Upper lobe of left lung (tissue), 6 donors: ENCODE measurements around the gene STON2. TPM values are rescaled to one million over a fixed set of nuclear protein-coding genes. Genes with fewer than 3 reads are reported as not detected.

ENCODE experiments used
- ATAC-seq, 2 donors: fragments of 200-7000 bp; cut with Tn5 transposase; one replicate each; pipeline ENCODE4 v1.9.1; 2022; ENCODE audit warnings: mild to moderate bottlenecking in 2 of 2, moderate library complexity in 2 of 2; ENCODE audit not compliant: low FRiP score in 2 of 2
- DNase-seq, 2 donors: peaks; one replicate each; pipeline ENCODE4 v3.0.0-alpha.2; 2019 to 2020
- H3K27ac ChIP-seq, 4 donors: fragments of 200-600 bp; sonication (generic); one replicate each; pipeline ENCODE4 v1.5.1; 2016 to 2019
- H3K27me3 ChIP-seq, 4 donors: fragments of 200-600 bp; sonication (generic); one replicate each; pipeline ENCODE4 v1.5.1; 2017 to 2019
- H3K36me3 ChIP-seq, 4 donors: fragments of 200-600 bp; sonication (generic); one replicate each; pipeline ENCODE4 v1.5.1; 2016 to 2019
- H3K4me1 ChIP-seq, 4 donors: fragments of 200-600 bp; sonication (generic); one replicate each; pipeline ENCODE4 v1.5.1; 2018 to 2019
- H3K4me3 ChIP-seq, 4 donors: fragments of 200-600 bp; sonication (generic); one replicate each; pipeline ENCODE4 v1.5.1; 2017 to 2019; ENCODE audit warnings: mild to moderate bottlenecking in 2 of 4, moderate library complexity in 1 of 4
- H3K9me3 ChIP-seq, 4 donors: fragments of 200-600 bp; sonication (generic); one replicate each; pipeline ENCODE4 v1.5.1; 2018 to 2019
- CTCF ChIP-seq, 6 experiments: fragments of 450-650 bp in 4 of 6; fragments of 200-600 bp in 2 of 6; sonication (generic) in 2 of 6; IDR thresholded peaks; one replicate each; pipeline ENCODE4 v1.5.1; 2016 to 2019; ENCODE audit warnings: antibody characterized with exemption in 6 of 6
- EP300 ChIP-seq, 4 donors: sonication (generic); formaldehyde crosslinking; IDR thresholded peaks; one replicate each; pipeline ENCODE4 v1.5.1; 2017; ENCODE audit warnings: antibody characterized with exemption in 4 of 4, control low read depth in 2 of 4
- POLR2A ChIP-seq, 4 donors: fragments of 450-650 bp; IDR thresholded peaks; one replicate each; pipeline ENCODE4 v1.5.1; 2016 to 2017; ENCODE audit warnings: antibody characterized with exemption in 4 of 4, mild to moderate bottlenecking in 2 of 4
- POLR2AphosphoS5 ChIP-seq, 2 donors: sonication (generic); formaldehyde crosslinking; IDR thresholded peaks; one replicate each; pipeline ENCODE4 v1.5.1; 2017; ENCODE audit warnings: antibody characterized with exemption in 2 of 2
- WGBS, 2 donors: methylation state at CpG; one replicate each; pipeline ENCODE4 v1.1.5; 2017 to 2018; 5-methylcytosine and 5-hydroxymethylcytosine counted together
- total RNA-seq, 6 donors: library from RNA; depleted of rRNA in 4 of 6; stranded (reverse); fragments of >200 nt in 4 of 6; gene quantifications; one replicate each; pipeline versions ENCODE4 v1.1.0 to v1.2.1, GENCODE V29; 2016 to 2021
- donor health status: DM: no; HTN: no; CAD: no; lungs with moderate emphysema.
- donor health status: DM: no; HTN: yes; CAD: no; lungs with severe emphysema.

STON2 gene
- total RNA-seq, 6 donors from 2014 or later, result 22.3 to 34.8 (median 26.7) TPM

- H3K4me1 ChIP-seq, result peaks cover 0 to 12% (median 4%) of the 10 kb centered on the region in 4 donors
- 50 to 53% methylated on average over 4 of the region's 4 CpGs for WGBS, 2 donors
- ATAC-seq, result peak in 1 of 2 donors; percentile 67
Observed at GRCh38 chr14:81295958-81296923, 103.9 kb downstream of the STON2 start.

GRCh38 chr14:81289516-81289915, 110.6 kb downstream of the STON2 start:
- Histone ChIP-seq H3K9me3 (no peaks in the 10 kb centered on the region), H3K27me3 (no peaks in the 10 kb centered on the region), H3K36me3 (no peaks in the 10 kb centered on the region), H3K4me1 (no peaks in the 10 kb centered on the region), H3K27ac (no peak overlapping the region), H3K4me3 (no peak overlapping the region)
- TF ChIP-seq EP300 (IDR thresholded peaks at IDR 0.05), result no peak
- TF ChIP-seq POLR2A (IDR thresholded peaks at IDR 0.05), result no peak
- no peak for TF ChIP-seq POLR2AphosphoS5 (IDR thresholded peaks at IDR 0.05)
- TF ChIP-seq CTCF (IDR thresholded peaks at IDR 0.05), result no peak
- 83 to 87% methylated on average over 3 to 6 of the region's 6 CpGs for WGBS, 2 donors
- DNase-seq (no peak), ATAC-seq (no peak)

More at GRCh38 chr14:81295958-81296923, 103.9 kb downstream of the STON2 start:
- Histone ChIP-seq H3K36me3 (no peaks in the 10 kb centered on the region), H3K27me3 (no peaks in the 10 kb centered on the region), H3K27ac (no peak overlapping the region), H3K4me3 (no peak overlapping the region), H3K9me3 (no peaks in the 10 kb centered on the region)
- TF ChIP-seq POLR2AphosphoS5 (IDR thresholded peaks at IDR 0.05) (no peak), CTCF (IDR thresholded peaks at IDR 0.05) (no peak)
- no peak for DNase-seq

DNA sequence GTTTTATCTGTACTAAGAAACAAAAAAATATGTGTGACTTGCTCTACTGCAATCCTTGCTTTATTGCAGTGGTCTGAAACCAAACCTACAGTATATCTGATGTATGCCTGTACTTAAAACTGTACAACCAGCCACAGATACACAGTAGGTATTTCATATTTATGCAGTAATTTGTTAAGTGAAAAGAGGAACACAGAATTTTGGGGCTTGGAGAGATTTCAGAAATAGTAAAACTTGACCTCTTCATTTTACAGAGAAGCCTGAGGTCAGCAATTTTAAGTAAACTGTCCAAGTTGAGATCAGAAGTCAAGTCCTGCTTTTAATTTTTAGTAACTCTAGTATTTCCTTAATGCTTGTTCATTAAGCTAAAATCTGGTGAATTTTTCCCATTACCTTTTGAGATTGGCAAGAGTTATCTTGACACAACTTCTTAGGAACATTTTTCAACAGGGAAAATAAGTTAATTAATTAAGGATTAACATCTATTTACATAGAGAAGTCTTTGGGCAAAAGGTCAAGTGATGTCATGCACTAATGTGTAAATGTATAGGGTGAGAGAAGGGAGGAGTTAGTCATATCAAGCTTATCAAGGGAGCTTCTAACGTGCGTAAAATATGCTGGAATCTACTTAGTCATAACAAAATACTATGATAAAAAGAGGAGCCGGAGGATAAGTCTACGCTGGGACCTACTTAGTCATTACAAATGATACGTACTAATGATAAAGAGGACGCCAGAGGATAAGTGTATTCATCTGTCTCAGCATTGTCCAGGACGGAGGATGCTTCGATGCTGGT, 113.4 kb downstream of the STON2 start:
- H3K4me3 ChIP-seq, result no peak overlapping the region
- 73 to 84% methylated on average over 8 of the region's 8 CpGs for WGBS, 2 donors
- H3K9me3 ChIP-seq, result no peaks in the 10 kb centered on the region
- TF ChIP-seq POLR2A (IDR thresholded peaks at IDR 0.05) (no peak), CTCF (IDR thresholded peaks at IDR 0.05) (no peak), POLR2AphosphoS5 (IDR thresholded peaks at IDR 0.05) (no peak), EP300 (IDR thresholded peaks at IDR 0.05) (no peak)
- H3K27ac ChIP-seq, result no peak overlapping the region
- H3K36me3 ChIP-seq, result no peaks in the 10 kb centered on the region
- no peak for ATAC-seq
- H3K27me3 ChIP-seq, result no peaks in the 10 kb centered on the region
- H3K4me1 ChIP-seq, result no peaks in the 10 kb centered on the region
- DNase-seq, result no peak

DNA sequence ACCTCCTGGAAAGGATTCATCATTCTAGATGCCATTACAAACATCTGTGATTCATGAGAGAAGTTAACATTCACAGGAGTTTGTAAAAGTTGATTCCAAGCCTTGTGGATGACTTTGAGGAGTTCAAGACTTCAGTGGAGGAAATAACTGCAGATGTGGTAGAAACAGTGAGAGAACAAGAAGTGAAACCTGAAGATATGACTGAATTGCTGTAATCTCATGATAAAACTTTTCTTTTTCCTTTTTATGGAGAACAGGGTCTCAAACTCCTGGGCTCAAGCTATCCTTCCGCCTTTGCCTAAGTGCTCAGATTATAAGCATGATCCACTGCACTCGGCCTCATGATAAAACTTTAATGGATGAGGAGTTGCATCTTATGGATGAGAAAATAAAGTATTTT, 114.9 kb downstream of the STON2 start:
- no peak overlapping the region for H3K4me3 ChIP-seq
- WGBS, 2 donors, result 88 to 94% methylated on average over 2 of the region's 2 CpGs
- H3K27me3 ChIP-seq, result no peaks in the 10 kb centered on the region
- H3K4me1 ChIP-seq, result no peaks in the 10 kb centered on the region
- H3K36me3 ChIP-seq, result no peaks in the 10 kb centered on the region
- H3K9me3 ChIP-seq, result no peaks in the 10 kb centered on the region
- DNase-seq (no peak), ATAC-seq (no peak)
- TF ChIP-seq CTCF (IDR thresholded peaks at IDR 0.05) (no peak), POLR2AphosphoS5 (IDR thresholded peaks at IDR 0.05) (no peak), EP300 (IDR thresholded peaks at IDR 0.05) (no peak)
- no peak overlapping the region for H3K27ac ChIP-seq
